Urinary bladder (tissue), 4 donors: ENCODE measurements around the gene PDZD2. TPM values are rescaled to one million over a fixed set of nuclear protein-coding genes. Genes with fewer than 3 reads are reported as not detected.

Experiments used
- DNase-seq: peaks from one replicate; pipeline ENCODE4 v3.0.0-alpha.2; 2015; ENCODE audit errors: extremely low spot score
- H3K27ac ChIP-seq: one replicate; pipeline ENCODE4 v1.5.1; 2013; ENCODE audit warnings: low read depth, mild to moderate bottlenecking, moderate library complexity
- H3K36me3 ChIP-seq: one replicate; pipeline ENCODE4 v1.6.1; 2013; ENCODE audit warnings: mild to moderate bottlenecking, moderate library complexity; ENCODE audit not compliant: insufficient read depth
- H3K4me1 ChIP-seq: one replicate; pipeline ENCODE4 v1.6.1; 2013; ENCODE audit warnings: mild to moderate bottlenecking, moderate library complexity; ENCODE audit not compliant: insufficient read depth
- H3K4me3 ChIP-seq: one replicate; pipeline ENCODE4 v1.5.1; 2013; ENCODE audit warnings: low read depth, low read length
- WGBS: extraction: QIAGEN DNeasy Blood & Tissue Kit; methylation state at CpG from one replicate; pipeline ENCODE4 v1.1.7; 2013; 5-methylcytosine and 5-hydroxymethylcytosine counted together
- polyA plus RNA-seq: library from polyadenylated mRNA; stranded (reverse); fragments of 200-250 nt; gene quantifications from one replicate; pipeline ENCODE4 v1.2.3, GENCODE V29; 2013
- total RNA-seq: library from RNA; depleted of rRNA; stranded (reverse); fragments of >200 nt; gene quantifications from one replicate; pipeline ENCODE4 v1.2.3, GENCODE V29; 2014
- donor health status: healthy with polysubstance abuse.
- donor health status: healthy.

Gene PDZD2
- total and polyA plus RNA-seq, 2 donors, result 4.5 to 8.1 TPM

- Histone ChIP-seq H3K4me3 (no peak overlapping the region), H3K4me1 (no peaks in the 10 kb centered on the region), H3K27ac (no peak overlapping the region), H3K36me3 (no peaks in the 10 kb centered on the region)
- no peak for DNase-seq
- 92% methylated on average over 5 of the region's 5 CpGs for WGBS
Measured at GRCh38 chr5:32043105-32043504, 404.2 kb downstream of the PDZD2 start.

GRCh38 chr5:32044434-32044833 is 405.5 kb downstream of the PDZD2 start:
- DNase-seq, result no peak
- 49% methylated on average over 7 of the region's 7 CpGs for WGBS

GRCh38 chr5:32044939-32045338 is 406.0 kb downstream of the PDZD2 start:
- Histone ChIP-seq H3K4me1 (no peaks in the 10 kb centered on the region), H3K27ac (no peak overlapping the region), H3K4me3 (no peak overlapping the region), H3K36me3 (no peaks in the 10 kb centered on the region)
- DNase-seq, result no peak

More at GRCh38 chr5:32044434-32044833, 405.5 kb downstream of the PDZD2 start:
- no peaks in the 10 kb centered on the region for H3K4me1 ChIP-seq
- H3K4me3 ChIP-seq, result no peak overlapping the region
- no peak overlapping the region for H3K27ac ChIP-seq
- H3K36me3 ChIP-seq, result no peaks in the 10 kb centered on the region

- H3K27ac ChIP-seq, result no peak overlapping the region
- DNase-seq, result no peak
- no peaks in the 10 kb centered on the region for H3K4me1 ChIP-seq
- H3K36me3 ChIP-seq, result no peaks in the 10 kb centered on the region
- 93% methylated on average over 4 of the region's 4 CpGs for WGBS
- no peak overlapping the region for H3K4me3 ChIP-seq
Measured at GRCh38 chr5:32047056-32047455, 408.1 kb downstream of the PDZD2 start.

DNA sequence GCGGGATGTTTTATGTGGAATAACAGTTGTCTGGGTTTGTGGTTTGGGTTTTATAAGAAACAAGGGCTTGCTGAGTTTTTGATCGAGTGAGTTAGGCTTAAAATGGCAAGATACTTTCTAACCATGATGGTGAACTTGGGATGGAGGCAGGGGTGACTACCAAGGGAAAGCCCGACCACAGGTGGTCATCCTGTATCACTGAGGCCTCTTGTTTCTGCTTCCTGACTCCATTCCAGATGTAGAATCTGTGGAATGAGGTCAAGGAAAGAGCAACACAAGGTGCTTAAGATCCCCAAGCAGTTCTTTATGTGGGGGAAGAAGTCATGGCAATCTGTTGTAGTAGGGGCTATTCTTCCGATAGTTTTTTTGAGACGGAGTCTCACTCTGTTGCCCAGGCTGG is 412.9 kb downstream of the PDZD2 start:
- H3K4me1 ChIP-seq, result no peaks in the 10 kb centered on the region
- DNase-seq, result no peak
- H3K27ac ChIP-seq, result no peak overlapping the region
- H3K4me3 ChIP-seq, result no peak overlapping the region
- WGBS, result 95% methylated on average over 5 of the region's 5 CpGs
- no peaks in the 10 kb centered on the region for H3K36me3 ChIP-seq

- DNase-seq, result no peak
- Histone ChIP-seq H3K36me3 (no peaks in the 10 kb centered on the region), H3K4me3 (no peak overlapping the region), H3K4me1 (no peaks in the 10 kb centered on the region), H3K27ac (no peak overlapping the region)
- 69% methylated on average over 15 of the region's 15 CpGs for WGBS
Measured at GRCh38 chr5:32055891-32056866, 417.2 kb downstream of the PDZD2 start.

DNA sequence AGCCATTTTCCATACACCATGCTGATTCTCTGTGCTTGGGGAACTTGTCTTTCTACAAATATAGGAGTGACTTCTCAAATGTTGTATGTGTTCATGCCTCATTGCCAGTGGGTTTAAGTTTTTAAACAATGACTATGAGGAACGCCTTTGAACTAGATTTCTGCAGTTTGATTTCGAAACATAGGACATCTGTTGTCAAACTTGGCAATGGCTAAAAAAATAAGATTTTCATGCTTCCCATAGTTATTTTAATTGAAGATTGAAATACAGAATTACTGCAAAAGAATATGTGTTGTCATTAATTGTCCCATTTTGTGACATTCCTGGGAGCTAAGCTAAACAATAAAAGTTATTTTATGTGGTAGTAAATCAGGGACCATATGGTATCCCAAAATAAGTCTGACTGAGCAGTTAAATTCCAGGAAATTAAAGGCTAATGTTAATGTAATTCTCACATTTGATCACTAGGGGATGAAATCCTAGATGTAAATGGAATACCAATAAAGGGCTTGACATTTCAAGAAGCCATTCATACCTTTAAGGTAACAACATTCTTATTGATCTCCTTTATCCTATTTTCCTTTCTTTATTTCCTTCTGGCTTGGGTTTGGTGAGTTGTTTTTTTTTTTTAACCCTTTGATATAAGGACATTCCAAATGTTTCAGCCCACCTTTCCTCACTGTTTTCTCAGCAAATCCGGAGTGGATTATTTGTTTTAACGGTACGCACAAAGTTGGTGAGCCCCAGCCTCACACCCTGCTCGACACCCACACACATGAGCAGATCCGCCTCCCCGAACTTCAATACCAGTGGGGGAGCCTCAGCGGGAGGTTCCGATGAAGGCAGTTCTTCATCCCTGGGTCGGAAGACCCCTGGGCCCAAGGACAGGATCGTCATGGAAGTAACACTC is 418.5 kb downstream of the PDZD2 start:
- Histone ChIP-seq H3K4me1 (no peaks in the 10 kb centered on the region), H3K36me3 (no peaks in the 10 kb centered on the region), H3K27ac (no peak overlapping the region), H3K4me3 (no peak overlapping the region)
- 86% methylated on average over 12 of the region's 12 CpGs for WGBS
- DNase-seq, result no peak

DNA sequence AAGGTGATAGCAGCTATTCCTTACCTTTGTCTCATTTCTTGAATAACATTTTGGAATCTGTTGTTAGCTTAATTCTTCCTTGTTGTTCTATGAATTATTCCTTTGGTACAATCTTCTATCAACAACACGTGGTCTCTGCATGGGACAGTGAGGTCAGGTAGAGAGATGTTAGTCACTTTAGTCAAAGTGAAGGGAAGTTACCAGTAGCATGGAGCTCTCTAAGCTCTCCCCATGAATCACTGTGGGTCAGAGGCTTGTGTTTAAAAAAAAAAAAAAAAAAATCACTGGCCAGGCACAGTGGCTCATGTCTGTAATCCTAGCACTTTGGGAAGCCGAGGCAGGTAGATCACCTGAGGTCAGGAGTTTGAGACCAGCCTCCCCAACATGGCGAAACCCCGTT is 419.2 kb downstream of the PDZD2 start:
- WGBS, result 95% methylated on average over 4 of the region's 4 CpGs
- Histone ChIP-seq H3K4me3 (no peak overlapping the region), H3K4me1 (no peaks in the 10 kb centered on the region), H3K27ac (no peak overlapping the region), H3K36me3 (no peaks in the 10 kb centered on the region)
- DNase-seq, result no peak

DNA sequence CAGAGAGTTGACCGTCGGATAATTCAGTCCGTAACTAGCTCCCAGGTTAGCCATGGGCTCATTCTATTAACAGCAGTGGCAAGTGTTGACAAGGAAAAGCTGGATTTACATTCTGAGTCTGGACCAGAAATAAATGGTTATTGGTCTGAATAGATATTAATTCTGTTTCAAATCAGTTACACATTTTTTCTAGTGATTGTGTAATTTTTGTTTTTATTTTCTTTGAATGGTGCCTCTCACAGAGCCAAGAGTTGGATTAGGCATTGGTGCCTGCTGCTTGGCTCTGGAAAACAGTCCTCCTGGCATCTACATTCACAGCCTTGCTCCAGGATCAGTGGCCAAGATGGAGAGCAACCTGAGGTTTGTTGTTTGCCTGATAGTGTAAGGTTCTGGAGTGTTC is 420.1 kb downstream of the PDZD2 start:
- WGBS, result 78% methylated on average over 3 of the region's 3 CpGs
- Histone ChIP-seq H3K27ac (no peak overlapping the region), H3K4me1 (no peaks in the 10 kb centered on the region), H3K4me3 (no peak overlapping the region), H3K36me3 (no peaks in the 10 kb centered on the region)
- DNase-seq, result no peak

- Histone ChIP-seq H3K4me3 (no peak overlapping the region), H3K27ac (no peak overlapping the region), H3K36me3 (no peaks in the 10 kb centered on the region), H3K4me1 (no peaks in the 10 kb centered on the region)
- 76% methylated on average over 4 of the region's 4 CpGs for WGBS
- DNase-seq, result no peak
Measured at GRCh38 chr5:32059761-32060530, 421.0 kb downstream of the PDZD2 start.

DNA sequence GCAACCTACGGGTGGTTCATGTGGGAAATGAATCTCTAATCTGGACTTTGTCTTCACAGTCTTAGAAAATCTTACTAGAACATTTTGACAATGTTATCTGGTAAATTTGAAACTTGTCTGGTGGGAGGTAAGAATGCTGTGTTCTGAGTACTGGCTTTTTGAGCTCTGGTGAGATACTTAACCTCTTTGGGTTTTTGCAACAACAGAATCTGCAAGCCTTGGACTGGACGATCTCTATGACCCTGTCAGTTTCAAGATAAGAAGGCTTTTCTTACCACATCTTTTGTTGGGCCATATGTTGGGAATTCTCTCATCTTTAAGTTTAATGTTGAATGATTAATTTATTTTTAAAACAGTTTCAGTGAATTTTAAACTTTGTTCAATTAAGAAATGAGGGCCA is 422.3 kb downstream of the PDZD2 start:
- no peak for DNase-seq
- no peak overlapping the region for H3K27ac ChIP-seq
- H3K36me3 ChIP-seq, result no peaks in the 10 kb centered on the region
- 72% methylated on average over 2 of the region's 2 CpGs for WGBS
- H3K4me3 ChIP-seq, result no peak overlapping the region
- no peaks in the 10 kb centered on the region for H3K4me1 ChIP-seq

GRCh38 chr5:32066448-32066847 is 427.5 kb downstream of the PDZD2 start:
- Histone ChIP-seq H3K27ac (no peak overlapping the region), H3K4me1 (no peaks in the 10 kb centered on the region), H3K36me3 (no peaks in the 10 kb centered on the region), H3K4me3 (no peak overlapping the region)
- no peak for DNase-seq
- 86% methylated on average over 5 of the region's 5 CpGs for WGBS

DNA sequence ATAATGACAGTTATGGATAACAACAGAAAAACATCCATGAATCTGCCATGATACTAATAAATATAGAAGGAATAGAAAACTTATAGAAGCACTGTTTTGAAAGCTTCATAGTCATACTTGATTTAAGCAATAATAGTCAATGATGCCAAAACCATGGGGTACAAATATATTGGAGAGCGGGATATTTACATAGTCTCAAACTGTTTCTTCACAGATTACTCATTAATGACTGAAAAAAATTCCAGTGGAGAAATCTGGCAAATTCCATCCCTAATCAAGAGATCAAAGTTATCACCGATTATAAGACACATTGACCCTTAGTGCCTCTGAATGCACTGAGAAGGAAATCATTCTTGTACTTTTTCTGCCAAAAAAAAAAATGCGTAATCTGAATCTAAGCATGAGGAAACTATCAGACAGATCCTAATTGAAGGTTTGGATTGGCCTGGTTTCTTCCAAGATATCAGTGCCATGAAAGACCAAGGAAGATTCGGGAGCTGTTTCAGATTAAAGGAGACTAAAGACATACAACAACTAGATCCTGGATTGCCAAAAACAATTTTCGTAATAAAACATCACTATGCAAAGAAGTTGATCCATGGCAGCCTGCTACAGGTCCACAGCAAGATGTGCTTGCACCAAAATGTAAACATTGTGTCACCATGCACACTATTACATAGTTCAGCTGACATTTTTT is 429.0 kb downstream of the PDZD2 start:
- Histone ChIP-seq H3K36me3 (no peaks in the 10 kb centered on the region), H3K27ac (no peak overlapping the region), H3K4me1 (no peaks in the 10 kb centered on the region), H3K4me3 (no peak overlapping the region)
- no peak for DNase-seq
- WGBS, result 76% methylated on average over 5 of the region's 5 CpGs
